Measurements from ENCODE around the gene PIGH. TPM values are rescaled to one million over a fixed set of nuclear protein-coding genes. Genes with fewer than 3 reads are reported as not detected.
A peak's percentile ranks its signal among the peaks of the same experiment; 100 is the strongest.

Gene PIGH
- total RNA-seq, 4 donors from 2014 or later, result 25.6 to 45.7 (median 28.1) TPM

GRCh38 chr14:67589204-67589770 lies 10.8 kb downstream of the PIGH start:
- Histone ChIP-seq H3K27ac (no peak overlapping the region), H3K9me3 (no peaks in the 10 kb centered on the region), H3K36me3 (peaks cover 0 to 73% (median 6%) of the 10 kb centered on the region in 3 donors), H3K27me3 (no peaks in the 10 kb centered on the region), H3K4me1 (no peaks in the 10 kb centered on the region), H3K4me3 (no peak overlapping the region)
- no peak for DNase-seq
- TF ChIP-seq CTCF (IDR thresholded peaks at IDR 0.05) (no peak), POLR2A (IDR thresholded peaks at IDR 0.05) (no peak)

- TF ChIP-seq POLR2A (IDR thresholded peaks at IDR 0.05) (no peak), CTCF (IDR thresholded peaks at IDR 0.05) (no peak)
- Histone ChIP-seq H3K4me1 (no peaks in the 10 kb centered on the region), H3K9me3 (no peaks in the 10 kb centered on the region), H3K27me3 (no peaks in the 10 kb centered on the region), H3K4me3 (no peak overlapping the region), H3K36me3 (peaks cover 0 to 58% (median 2%) of the 10 kb centered on the region in 3 donors), H3K27ac (no peak overlapping the region)
- peak in 1 of 3 donors; percentile 28 for DNase-seq
These were observed 13.7 kb downstream of the PIGH start for GRCh38 chr14:67586369-67586768.

GRCh38 chr14:67584978-67585377 lies 15.1 kb downstream of the PIGH start:
- no peak overlapping the region for H3K27ac ChIP-seq
- H3K27me3 ChIP-seq, result no peaks in the 10 kb centered on the region
- peaks cover 0 to 44% (median 0%) of the 10 kb centered on the region in 3 donors for H3K36me3 ChIP-seq
- H3K4me1 ChIP-seq, result no peaks in the 10 kb centered on the region
- TF ChIP-seq POLR2A (IDR thresholded peaks at IDR 0.05) (no peak), CTCF (IDR thresholded peaks at IDR 0.05) (no peak)
- H3K9me3 ChIP-seq, result no peaks in the 10 kb centered on the region
- DNase-seq, result no peak
- no peak overlapping the region for H3K4me3 ChIP-seq

GRCh38 chr14:67583711-67584644 lies 16.1 kb downstream of the PIGH start:
- H3K27ac ChIP-seq, result no peak overlapping the region
- peaks cover 0 to 37% (median 0%) of the 10 kb centered on the region in 3 donors for H3K36me3 ChIP-seq
- H3K4me1 ChIP-seq, result no peaks in the 10 kb centered on the region
- TF ChIP-seq POLR2A (IDR thresholded peaks at IDR 0.05) (no peak), CTCF (IDR thresholded peaks at IDR 0.05) (peak in 5 of 6 experiments; percentile 41 to 68 (median 66))
- H3K27me3 ChIP-seq, result no peaks in the 10 kb centered on the region
- no peak overlapping the region for H3K4me3 ChIP-seq
- peak in 2 of 3 donors; percentile 30 to 67 for DNase-seq
- no peaks in the 10 kb centered on the region for H3K9me3 ChIP-seq

- Histone ChIP-seq H3K27ac (no peak overlapping the region), H3K36me3 (peaks cover 0 to 24% (median 0%) of the 10 kb centered on the region in 3 donors), H3K9me3 (no peaks in the 10 kb centered on the region), H3K27me3 (no peaks in the 10 kb centered on the region), H3K4me3 (no peak overlapping the region), H3K4me1 (no peaks in the 10 kb centered on the region)
- TF ChIP-seq CTCF (IDR thresholded peaks at IDR 0.05) (no peak), POLR2A (IDR thresholded peaks at IDR 0.05) (no peak)
- no peak for DNase-seq
These were observed 18.0 kb downstream of the PIGH start for GRCh38 chr14:67582061-67582460.
